Left ventricle myocardium inferior (tissue), 1 donor: ENCODE results near the gene CTCF. TPM values are rescaled to one million over a fixed set of nuclear protein-coding genes. Genes with fewer than 3 reads are reported as not detected.

Source experiments
- DNase-seq: peaks from one replicate; pipeline ENCODE4 v3.0.0-alpha.2; 2020
- H3K27ac ChIP-seq: fragments of 200-600 bp; replicated peaks from 2 replicates; pipeline ENCODE4 v1.8.0; 2021
- H3K27me3 ChIP-seq: fragments of 200-600 bp; 2 replicates; pipeline ENCODE4 v1.8.0; 2021; ENCODE audit warnings: low read depth
- H3K36me3 ChIP-seq: fragments of 200-600 bp; 2 replicates; pipeline ENCODE4 v1.8.0; 2021
- H3K4me1 ChIP-seq: fragments of 200-600 bp; 2 replicates; pipeline ENCODE4 v1.8.0; 2021
- H3K4me3 ChIP-seq: fragments of 200-600 bp; 2 replicates; pipeline ENCODE4 v1.8.0; 2021; ENCODE audit warnings: mild to moderate bottlenecking, moderate library complexity
- H3K9me3 ChIP-seq: fragments of 200-600 bp; replicated peaks from 2 replicates; pipeline ENCODE4 v1.8.0; 2021
- intact Hi-C: fragments of 100-400 bp; cut with micrococcal nuclease; formaldehyde crosslinking; loops from one replicate; pipeline ENCODE4 v1.11.0; 2022
- total RNA-seq: library from RNA; stranded (reverse); fragmentation: NEBNext Ultra II Directional; extraction: Animal tissue kit (Norgen Biotek cat#: 25700); gene quantifications from one replicate; pipeline ENCODE4 v1.2.1, GENCODE V29; 2021
- TF ChIP-seq, protein P1 (sequence below): fragments of 200-600 bp; IDR thresholded peaks from 2 replicates; pipeline ENCODE4 v1.8.0; 2021; ENCODE audit warnings: antibody characterized with exemption, mild to moderate bottlenecking, borderline replicate concordance
- donor health status: DM: no; HTN: yes; CAD: no; lungs with severe emphysema.

The CTCF gene
- total RNA-seq, 1 donor from 2014 or later, result 26.1 TPM

DNA sequence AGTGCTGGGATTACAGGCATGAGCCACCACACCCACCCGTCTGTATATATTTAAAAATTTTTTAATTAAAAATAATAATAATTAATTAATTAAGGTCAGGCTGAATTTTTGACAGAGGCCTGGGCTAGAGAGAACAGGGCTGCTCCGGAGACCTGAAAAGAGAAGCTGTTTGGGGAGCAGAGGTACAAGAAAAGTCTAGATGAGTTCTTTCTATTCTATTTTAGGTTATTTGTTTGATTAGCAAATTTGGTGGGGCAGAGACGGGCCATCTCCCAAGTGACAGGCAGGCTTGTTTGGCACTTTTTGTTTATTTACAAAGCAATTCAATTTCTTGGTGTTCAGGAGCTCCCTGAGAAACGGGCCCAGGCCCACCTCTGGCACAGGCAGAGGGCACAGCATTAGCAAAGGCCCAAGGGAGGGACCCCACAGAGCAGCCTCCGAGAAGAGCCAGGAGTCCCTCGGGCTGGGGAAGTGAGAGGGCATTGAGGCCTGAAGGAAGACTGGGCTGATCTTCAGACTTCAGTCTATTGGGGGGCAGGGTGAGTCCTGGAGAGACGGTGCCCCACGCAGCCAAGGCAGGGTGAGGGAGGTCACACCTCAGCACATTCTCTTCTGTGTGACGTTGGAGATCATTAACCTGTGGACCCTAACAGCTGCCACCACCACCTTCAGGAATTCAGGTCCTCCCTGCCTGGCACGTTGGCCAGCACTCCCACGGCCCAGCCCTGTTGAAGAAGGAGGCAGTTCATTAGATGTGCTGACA, 44.5 kb upstream of the CTCF start:
- intact Hi-C loops, result no loop called here
- no peaks in the 10 kb centered on the region for H3K36me3 ChIP-seq
- H3K4me3 ChIP-seq, result no peak overlapping the region
- H3K9me3 ChIP-seq, result no peaks in the 10 kb centered on the region
- no peaks in the 10 kb centered on the region for H3K27me3 ChIP-seq
- TF ChIP-seq, protein P1, sequence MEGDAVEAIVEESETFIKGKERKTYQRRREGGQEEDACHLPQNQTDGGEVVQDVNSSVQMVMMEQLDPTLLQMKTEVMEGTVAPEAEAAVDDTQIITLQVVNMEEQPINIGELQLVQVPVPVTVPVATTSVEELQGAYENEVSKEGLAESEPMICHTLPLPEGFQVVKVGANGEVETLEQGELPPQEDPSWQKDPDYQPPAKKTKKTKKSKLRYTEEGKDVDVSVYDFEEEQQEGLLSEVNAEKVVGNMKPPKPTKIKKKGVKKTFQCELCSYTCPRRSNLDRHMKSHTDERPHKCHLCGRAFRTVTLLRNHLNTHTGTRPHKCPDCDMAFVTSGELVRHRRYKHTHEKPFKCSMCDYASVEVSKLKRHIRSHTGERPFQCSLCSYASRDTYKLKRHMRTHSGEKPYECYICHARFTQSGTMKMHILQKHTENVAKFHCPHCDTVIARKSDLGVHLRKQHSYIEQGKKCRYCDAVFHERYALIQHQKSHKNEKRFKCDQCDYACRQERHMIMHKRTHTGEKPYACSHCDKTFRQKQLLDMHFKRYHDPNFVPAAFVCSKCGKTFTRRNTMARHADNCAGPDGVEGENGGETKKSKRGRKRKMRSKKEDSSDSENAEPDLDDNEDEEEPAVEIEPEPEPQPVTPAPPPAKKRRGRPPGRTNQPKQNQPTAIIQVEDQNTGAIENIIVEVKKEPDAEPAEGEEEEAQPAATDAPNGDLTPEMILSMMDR, result no peak
- peaks cover 18% of the 10 kb centered on the region for H3K4me1 ChIP-seq
- H3K27ac ChIP-seq, result no peak overlapping the region
- no peak for DNase-seq

DNA sequence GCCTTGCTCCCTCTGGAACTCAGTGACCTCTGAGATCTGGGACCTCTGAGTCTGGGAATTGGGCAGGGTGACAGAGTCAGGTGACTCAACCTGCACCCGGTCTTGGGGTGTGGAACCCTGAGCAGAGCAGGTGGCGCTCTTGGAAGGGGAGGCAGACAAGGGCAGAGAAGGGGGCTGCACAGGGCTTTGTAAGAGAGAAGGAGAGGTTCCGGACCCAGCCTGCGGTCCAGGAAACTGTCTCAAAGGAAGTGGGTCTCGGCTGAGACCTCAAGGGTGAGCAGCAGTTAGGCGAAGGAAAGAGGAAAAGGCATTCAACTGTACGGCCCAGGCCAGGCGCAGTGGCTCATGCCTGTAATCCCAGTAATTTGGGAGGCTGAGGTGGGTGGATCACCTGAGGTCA, 43.6 kb upstream of the CTCF start:
- no peaks in the 10 kb centered on the region for H3K27me3 ChIP-seq
- DNase-seq, result no peak
- peaks cover 18% of the 10 kb centered on the region for H3K4me1 ChIP-seq
- no peaks in the 10 kb centered on the region for H3K9me3 ChIP-seq
- no peaks in the 10 kb centered on the region for H3K36me3 ChIP-seq
- no peak overlapping the region for H3K4me3 ChIP-seq
- no peak overlapping the region for H3K27ac ChIP-seq
- TF ChIP-seq, protein P1, result no peak
- intact Hi-C loops, result no loop called here

DNA sequence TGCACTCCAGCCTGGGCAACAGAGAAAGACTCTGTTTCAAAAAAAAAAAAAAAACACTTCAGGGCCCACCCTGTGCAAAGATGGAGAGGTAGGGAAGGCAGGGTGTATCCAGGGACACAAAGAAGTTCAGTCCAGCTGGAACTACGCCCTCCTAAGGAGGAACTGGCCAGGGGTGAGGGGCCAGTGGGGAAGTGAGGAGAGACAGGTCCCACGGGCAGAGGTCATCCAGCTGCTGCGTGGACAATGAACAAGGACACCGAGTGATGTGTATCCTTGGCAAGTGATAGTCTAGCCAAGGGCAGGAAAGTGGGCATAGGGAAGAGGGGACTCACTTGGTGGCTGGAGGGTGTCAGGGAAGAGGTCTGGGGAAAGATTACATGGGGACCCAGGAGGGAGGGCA, 43.1 kb upstream of the CTCF start:
- DNase-seq, result no peak
- intact Hi-C loops, result no loop called here
- H3K4me1 ChIP-seq, result peaks cover 14% of the 10 kb centered on the region
- H3K27me3 ChIP-seq, result no peaks in the 10 kb centered on the region
- no peaks in the 10 kb centered on the region for H3K36me3 ChIP-seq
- H3K4me3 ChIP-seq, result no peak overlapping the region
- H3K9me3 ChIP-seq, result no peaks in the 10 kb centered on the region
- no peak overlapping the region for H3K27ac ChIP-seq
- TF ChIP-seq, protein P1, result no peak

DNA sequence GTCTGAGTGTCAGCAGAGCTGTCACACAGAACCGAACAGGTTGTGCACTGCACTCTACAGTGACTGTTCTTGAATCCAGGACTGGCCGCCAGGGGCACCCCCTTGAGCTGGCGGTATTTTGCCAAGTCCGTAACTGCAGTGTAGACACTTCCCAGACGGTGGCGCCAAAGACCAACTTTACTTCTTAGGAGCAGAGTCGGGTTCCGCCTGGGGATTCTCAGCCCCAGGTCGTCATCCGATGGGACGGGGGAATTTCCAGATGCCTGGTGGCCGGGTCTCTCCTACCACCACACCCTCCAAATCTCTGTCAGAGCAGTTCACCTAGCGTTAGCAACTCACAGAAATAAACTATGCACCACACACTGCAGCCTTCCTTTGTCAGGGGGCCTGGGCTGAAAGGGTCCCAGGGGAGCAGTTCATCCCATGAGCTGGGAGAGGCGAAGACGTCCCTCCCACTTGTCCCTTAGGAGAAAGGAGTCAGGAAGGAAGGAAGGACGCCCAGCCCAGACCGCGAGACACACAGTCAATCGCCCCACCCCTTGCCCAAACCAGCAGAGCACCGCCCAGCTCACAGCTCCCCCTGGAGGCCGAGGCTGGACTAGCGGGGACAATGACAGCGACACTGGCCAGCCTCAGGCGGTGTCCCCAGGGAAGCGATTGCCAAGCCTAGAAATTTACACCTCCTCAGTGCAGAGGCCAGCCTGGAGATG, 41.1 kb upstream of the CTCF start:
- TF ChIP-seq, protein P1, result peak; percentile 77
- Histone ChIP-seq H3K4me3 (peak overlapping the region; percentile 63), H3K36me3 (no peaks in the 10 kb centered on the region), H3K9me3 (no peaks in the 10 kb centered on the region), H3K27ac (peak overlapping the region; percentile 93), H3K4me1 (peaks cover 20% of the 10 kb centered on the region), H3K27me3 (no peaks in the 10 kb centered on the region)
- intact Hi-C loops, result no loop called here
- peak; percentile 94 for DNase-seq

DNA sequence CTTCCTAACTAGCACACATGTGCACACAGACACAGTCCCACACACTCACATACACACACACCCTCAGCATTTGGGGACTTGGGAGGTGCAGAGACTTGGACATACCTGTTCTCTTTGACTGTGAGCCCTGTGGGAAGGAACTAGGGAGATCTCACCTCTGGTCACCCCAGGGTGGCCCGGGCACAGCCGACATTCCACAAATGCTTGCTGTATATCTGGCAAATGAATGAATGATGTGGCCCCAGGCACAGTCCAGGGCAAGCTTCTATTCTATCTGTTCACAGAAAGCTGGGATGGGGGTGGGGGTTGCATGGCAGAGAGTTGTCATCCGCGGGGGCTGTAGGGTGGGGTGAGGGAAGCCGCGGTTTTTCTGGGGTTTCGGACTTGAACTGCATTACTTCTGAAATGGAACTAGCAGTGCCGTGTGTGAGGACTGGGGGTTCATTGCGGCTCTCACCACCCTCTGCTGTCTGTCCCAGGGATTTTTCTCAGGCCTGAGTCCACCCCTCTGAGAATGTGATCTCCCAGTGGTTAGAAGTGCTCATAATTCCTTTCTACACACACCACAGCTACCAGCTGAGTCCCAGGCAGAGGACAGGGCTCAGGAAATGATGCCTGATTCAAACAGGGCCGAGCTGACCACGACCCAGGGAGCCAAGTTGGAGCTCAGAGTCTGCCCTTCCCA, 37.0 kb upstream of the CTCF start:
- TF ChIP-seq, protein P1, result no peak
- Histone ChIP-seq H3K9me3 (no peaks in the 10 kb centered on the region), H3K27me3 (no peaks in the 10 kb centered on the region), H3K4me1 (peaks cover 46% of the 10 kb centered on the region), H3K4me3 (no peak overlapping the region), H3K27ac (no peak overlapping the region), H3K36me3 (no peaks in the 10 kb centered on the region)
- no peak for DNase-seq
- intact Hi-C loops, result no loop called here
